PFSK-1 (cell line): ENCODE measurements around the gene SLC8B1.

Source experiments
- FOXP2 ChIP-seq: optimal IDR thresholded peaks from 2 replicates; pipeline ENCODE3; 2011; ENCODE audit warnings: borderline replicate concordance, control low read depth, inconsistent platforms; ENCODE audit not compliant: insufficient read depth; ENCODE audit errors: extremely low read length, extremely low read depth
- POLR2AphosphoS5 ChIP-seq: IDR thresholded peaks from 2 replicates; pipeline ENCODE4 v1.6.1; 2012; ENCODE audit warnings: low read depth, mild to moderate bottlenecking, control low read depth, low read length, moderate library complexity
- REST ChIP-seq, 2 experiments: IDR thresholded peaks; 2 replicates each; pipeline versions ENCODE4 v1.6.1 to v1.8.0; 2011 to 2012; ENCODE audit warnings: low read depth in 2 of 2, low read length in 2 of 2, control low read depth in 1 of 2, inconsistent platforms in 1 of 2, mild to moderate bottlenecking in 1 of 2, moderate library complexity in 1 of 2; ENCODE audit not compliant: insufficient read depth in 1 of 2
- SIN3A ChIP-seq: IDR thresholded peaks from 2 replicates; pipeline ENCODE4 v1.6.1; 2012; ENCODE audit warnings: mild to moderate bottlenecking, low read length, moderate library complexity, borderline replicate concordance; ENCODE audit not compliant: insufficient read depth
- TAF1 ChIP-seq: IDR thresholded peaks from 2 replicates; pipeline ENCODE4 v1.6.1; 2012; ENCODE audit warnings: low read length, control low read depth, borderline replicate concordance; ENCODE audit not compliant: insufficient read depth

Gene SLC8B1

GRCh38 chr12:113329022-113329790 is 5.7 kb downstream of the SLC8B1 start:
- TF ChIP-seq REST (IDR thresholded peaks at IDR 0.05; ENCODE audit: insufficient read depth in 1 of 2, low read depth in 2 of 2, low read length in 2 of 2) (no peak), POLR2AphosphoS5 (no peak), FOXP2 (no peak), SIN3A (no peak), TAF1 (no peak)

- no peak for TF ChIP-seq SIN3A
- TF ChIP-seq REST (IDR thresholded peaks at IDR 0.05; ENCODE audit: insufficient read depth in 1 of 2, low read depth in 2 of 2, low read length in 2 of 2): no peak
- TF ChIP-seq FOXP2: no peak
Observed at GRCh38 chr12:113328368-113328889, 6.5 kb downstream of the SLC8B1 start.

GRCh38 chr12:113326775-113327395 is 8.0 kb downstream of the SLC8B1 start:
- no peak for TF ChIP-seq REST (IDR thresholded peaks at IDR 0.05; ENCODE audit: insufficient read depth in 1 of 2, low read depth in 2 of 2, low read length in 2 of 2)

- TF ChIP-seq REST (IDR thresholded peaks at IDR 0.05; ENCODE audit: insufficient read depth in 1 of 2, low read depth in 2 of 2, low read length in 2 of 2) (no peak), SIN3A (no peak), POLR2AphosphoS5 (no peak), TAF1 (no peak), FOXP2 (no peak)
Observed at GRCh38 chr12:113325916-113326315, 9.0 kb downstream of the SLC8B1 start.

- TF ChIP-seq FOXP2 (no peak), POLR2AphosphoS5 (no peak), SIN3A (no peak), TAF1 (no peak), REST (IDR thresholded peaks at IDR 0.05; ENCODE audit: insufficient read depth in 1 of 2, low read depth in 2 of 2, low read length in 2 of 2) (no peak)
Observed at GRCh38 chr12:113322343-113322742, 12.6 kb downstream of the SLC8B1 start.
